ENCODE results near the gene KLRK1. TPM values are rescaled to one million over a fixed set of nuclear protein-coding genes. Genes with fewer than 3 reads are reported as not detected.
"Not testable (repeated sequence)": the region's sequence is repeated elsewhere in the genome, so short reads cannot be mapped to it uniquely, and the experiment has no call there.

KLRK1 gene
- total RNA-seq, 1 experiment from 2014 or later, result not detected

DNA sequence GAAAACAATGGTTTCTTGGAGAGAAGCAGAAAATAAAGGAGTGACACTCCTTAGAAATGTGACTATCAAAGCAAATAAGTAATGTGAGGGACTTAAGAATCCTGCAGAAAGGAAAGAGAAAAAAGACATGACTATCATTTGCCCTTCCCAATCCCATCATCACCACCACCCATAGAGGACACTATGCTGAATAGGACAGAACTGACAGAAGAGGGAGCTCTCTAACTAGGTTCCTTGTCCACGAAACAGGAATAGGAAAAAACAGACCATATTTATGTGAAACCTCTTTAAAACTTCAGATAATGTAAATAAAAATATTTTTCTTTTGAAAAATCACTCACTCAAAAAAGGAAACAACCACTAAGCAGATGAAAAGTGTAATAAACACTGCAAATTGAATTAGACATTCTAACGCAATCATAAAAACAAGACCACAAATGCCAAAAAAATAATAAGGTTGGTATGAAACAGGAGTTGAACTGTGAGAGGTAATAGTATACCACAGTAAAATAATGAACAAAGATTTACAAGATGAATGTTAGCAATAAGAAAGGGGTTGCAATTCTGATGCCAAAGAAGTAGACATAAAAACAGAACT lies 58.1 kb downstream of the KLRK1 start:
- peak; percentile 81 for ATAC-seq
- DNase-seq, result peak; percentile 67
- ChIA-PET CTCF (interaction anchor here (1.0 kb wide), 1 partner anchor 33 kb away, joined by 3 read pairs; no protein-coding TSS in a partner anchor), POLR2A (ENCODE audit: unreplicated experiment) (no interaction called here)
- Histone ChIP-seq H3K9ac (ENCODE audit: low read length) (no peak overlapping the region), H3K27ac (ENCODE audit: low read length) (no peak overlapping the region), H2AFZ (ENCODE audit: low read length) (0 out of 2 replicates have a peak overlapping the region, but pooled peaks have one; percentile 58), H3K79me2 (ENCODE audit: low read length) (no peaks in the 10 kb centered on the region), H3K9me3 (ENCODE audit: low read length) (no peaks in the 10 kb centered on the region), H3K4me1 (ENCODE audit: insufficient read depth, low read length) (0 out of 2 replicates have a peak, but pooled peaks cover 2% of the 10 kb centered on the region), H3K27me3 (ENCODE audit: low read length) (no peaks in the 10 kb centered on the region), H3K9me2 (replicated peaks; ENCODE audit: low read length) (no peaks in the 10 kb centered on the region), H3K4me3 (ENCODE audit: low read length) (no peak overlapping the region), H4K20me1 (ENCODE audit: low read length) (no peaks in the 10 kb centered on the region), H3F3A (ENCODE audit: low read length, unreplicated experiment) (no peaks in the 10 kb centered on the region), H3K36me3 (ENCODE audit: low read depth, low read length) (no peaks in the 10 kb centered on the region), H3K4me2 (ENCODE audit: low read length) (peak overlapping the region; percentile 21; the same call in 1 of the 2 replicates)
- intact Hi-C loops (cut with micrococcal nuclease), result loop anchor here (1.0 to 5.0 kb wide), 5 partner anchors 33 to 343 kb away; partner anchors contain the start of gene STYK1
- TF ChIP-seq, protein P1, sequence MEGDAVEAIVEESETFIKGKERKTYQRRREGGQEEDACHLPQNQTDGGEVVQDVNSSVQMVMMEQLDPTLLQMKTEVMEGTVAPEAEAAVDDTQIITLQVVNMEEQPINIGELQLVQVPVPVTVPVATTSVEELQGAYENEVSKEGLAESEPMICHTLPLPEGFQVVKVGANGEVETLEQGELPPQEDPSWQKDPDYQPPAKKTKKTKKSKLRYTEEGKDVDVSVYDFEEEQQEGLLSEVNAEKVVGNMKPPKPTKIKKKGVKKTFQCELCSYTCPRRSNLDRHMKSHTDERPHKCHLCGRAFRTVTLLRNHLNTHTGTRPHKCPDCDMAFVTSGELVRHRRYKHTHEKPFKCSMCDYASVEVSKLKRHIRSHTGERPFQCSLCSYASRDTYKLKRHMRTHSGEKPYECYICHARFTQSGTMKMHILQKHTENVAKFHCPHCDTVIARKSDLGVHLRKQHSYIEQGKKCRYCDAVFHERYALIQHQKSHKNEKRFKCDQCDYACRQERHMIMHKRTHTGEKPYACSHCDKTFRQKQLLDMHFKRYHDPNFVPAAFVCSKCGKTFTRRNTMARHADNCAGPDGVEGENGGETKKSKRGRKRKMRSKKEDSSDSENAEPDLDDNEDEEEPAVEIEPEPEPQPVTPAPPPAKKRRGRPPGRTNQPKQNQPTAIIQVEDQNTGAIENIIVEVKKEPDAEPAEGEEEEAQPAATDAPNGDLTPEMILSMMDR (conservative IDR thresholded peaks at IDR 0.05; ENCODE audit: low read depth, low read length), result peak; percentile 83
- TF ChIP-seq EZH2 (IDR thresholded peaks at IDR 0.05; ENCODE audit: low read length, unreplicated experiment), result no peak
- no TSS peak for BruUV-seq (replicated peaks)

DNA sequence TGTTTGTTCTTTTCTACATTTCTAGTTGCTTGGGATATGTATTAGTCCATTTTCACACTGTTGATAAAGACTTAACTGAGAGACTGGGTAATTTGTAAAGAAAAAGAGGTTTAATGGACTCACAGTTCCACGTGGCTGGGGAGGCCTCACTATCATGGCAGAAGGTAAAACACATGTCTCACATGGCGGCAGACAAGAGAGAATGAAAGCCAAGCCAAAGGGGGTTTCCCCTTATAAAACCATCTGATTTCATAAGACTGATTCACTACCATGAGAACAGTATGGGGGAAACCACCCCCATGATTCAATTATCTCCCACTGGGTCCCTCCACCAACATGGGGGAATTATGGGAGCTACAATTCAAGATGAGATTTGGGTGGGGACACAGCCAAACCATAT lies 61.1 kb downstream of the KLRK1 start:
- H3K79me2 ChIP-seq (ENCODE audit: low read length); H3K4me1 ChIP-seq (ENCODE audit: insufficient read depth, low read length); H3K4me3 ChIP-seq (ENCODE audit: low read length); H3K36me3 ChIP-seq (ENCODE audit: low read depth, low read length); H4K20me1 ChIP-seq (ENCODE audit: low read length); CTCF ChIA-PET; POLR2A ChIA-PET (ENCODE audit: unreplicated experiment); H3K9ac ChIP-seq (ENCODE audit: low read length); H3K27me3 ChIP-seq (ENCODE audit: low read length); DNase-seq; H2AFZ ChIP-seq (ENCODE audit: low read length); BruUV-seq (replicated peaks); H3K9me3 ChIP-seq (ENCODE audit: low read length); H3F3A ChIP-seq (ENCODE audit: low read length, unreplicated experiment); H3K9me2 ChIP-seq (replicated peaks; ENCODE audit: low read length); intact Hi-C loops (cut with micrococcal nuclease); H3K4me2 ChIP-seq (ENCODE audit: low read length); H3K27ac ChIP-seq (ENCODE audit: low read length); ATAC-seq: not testable (repeated sequence)

Other genes starting within 250 kb of the KLRK1 start
- 0.80 TPM in 1 of 2 replicates, not detected in the other for gene OLR1, start 217.9 kb downstream of the KLRK1 start, total RNA-seq (2014; rRNA removed)
- not detected in 2 replicates for gene TMEM52B, start 211.0 kb downstream of the KLRK1 start, total RNA-seq (2014; rRNA removed)
- 14.9 and 24.5 TPM in 2 replicates for gene GABARAPL1, start 177.2 kb downstream of the KLRK1 start, total RNA-seq (2014; rRNA removed)
- 0.06 TPM in 1 of 2 replicates, not detected in the other for gene KLRD1, start 82.2 kb downstream of the KLRK1 start, total RNA-seq (2014; rRNA removed)
- not detected in 2 replicates for gene KLRC4, start 19.7 kb upstream of the KLRK1 start, total RNA-seq (2014; rRNA removed)
- gene KLRC3, start 30.6 kb upstream of the KLRK1 start, total RNA-seq (2014; rRNA removed), result not detected in 2 replicates
- not detected in 2 replicates for gene KLRC2, start 46.0 kb upstream of the KLRK1 start, total RNA-seq (2014; rRNA removed)
- gene KLRC1, start 63.3 kb upstream of the KLRK1 start, total RNA-seq (2014; rRNA removed), result not detected in 2 replicates
- gene EIF2S3B, start 115.8 kb upstream of the KLRK1 start, total RNA-seq (2014; rRNA removed), result 0.63 and 0.95 TPM in 2 replicates
- gene MAGOHB, start 223.6 kb upstream of the KLRK1 start, total RNA-seq (2014; rRNA removed), result 25.6 and 36.8 TPM in 2 replicates

Measured in PC-3 (cell line).